A549 (cell line): Measurements from ENCODE around the gene SNRNP40. TPM values are rescaled to one million over a fixed set of nuclear protein-coding genes. Genes with fewer than 3 reads are reported as not detected.
"Not testable (repeated sequence)": the region's sequence is repeated elsewhere in the genome, so short reads cannot be mapped to it uniquely, and the experiment has no call there.

Source experiments
- ATAC-seq, 2 experiments: fragments of 200-7000 bp in 1 of 2; fragments of >200 bp in 1 of 2; cut with Nextera tagmentation in 1 of 2; cut with Tn5 transposase in 1 of 2; 3 replicates each; pipeline versions ENCODE4 v1.8.0 to v1.9.1; 2018 to 2020; ENCODE audit warnings: mild to moderate bottlenecking in 1 of 2, moderate library complexity in 1 of 2
- CTCF ChIA-PET: fragments of 300-600 bp; sonication (Branson Sonifier 250); formaldehyde crosslinking; extraction: SDS; loops from one replicate; lab custom pipeline; 2021; ENCODE audit warnings: antibody characterized with exemption, inconsistent platforms; lab: Yijun Ruan, JAX
- POLR2A ChIA-PET: fragments of 350-600 bp; formaldehyde crosslinking; extraction: SDS; loops from one replicate; lab custom pipeline; 2021; ENCODE audit warnings: antibody characterized with exemption, inconsistent platforms; lab: Yijun Ruan, JAX
- DNase-seq, 2 experiments: peaks; one replicate each; pipeline versions ENCODE4 v3.0.0 to v3.0.0-alpha.2; 2011 to 2016; ENCODE audit warnings: low read depth in 1 of 2, low spot score in 1 of 2
- FAIRE-seq: peaks from 2 replicates; lab custom pipeline; 2011; peaks lifted over from hg19 to GRCh38; lab: Jason Lieb, UNC
- H3K27ac ChIP-seq, 2 experiments: fragments of >200 bp; sonication (Bioruptor Twin); formaldehyde crosslinking; 3 replicates each; pipeline ENCODE4 v1.5.1; 2016 to 2017
- H3K4me1 ChIP-seq: fragments of >200 bp; sonication (Bioruptor Twin); formaldehyde crosslinking; 3 replicates; pipeline ENCODE4 v1.6.1; 2016
- H3K4me2 ChIP-seq: fragments of >200 bp; sonication (Bioruptor Twin); formaldehyde crosslinking; 3 replicates; pipeline ENCODE4 v1.6.1; 2016
- H3K4me3 ChIP-seq: fragments of >200 bp; sonication (Bioruptor Twin); formaldehyde crosslinking; 3 replicates; pipeline ENCODE4 v1.5.1; 2016
- H3K9me3 ChIP-seq: fragments of >200 bp; sonication (Bioruptor Twin); formaldehyde crosslinking; 3 replicates; pipeline ENCODE4 v1.6.1; 2016
- EHMT2 ChIP-seq: fragments of 200-600 bp; sonication (generic); IDR thresholded peaks from 2 replicates; pipeline ENCODE4 v1.6.1; 2016; ENCODE audit warnings: antibody characterized with exemption, low read depth, mild to moderate bottlenecking, moderate library complexity
- EP300 ChIP-seq, 2 experiments: fragments of >200 bp; sonication (Bioruptor Twin); formaldehyde crosslinking; IDR thresholded peaks; 2 replicates in 1 of 2; 3 replicates in 1 of 2; pipeline ENCODE4 v1.6.1; 2016 to 2017
- FOSB ChIP-seq: fragments of 250-450 bp; sonication (Bioruptor Pico); IDR thresholded peaks from 2 replicates; pipeline ENCODE4 v1.5.0; 2020; ENCODE audit warnings: mild to moderate bottlenecking, moderate library complexity
- HES2 ChIP-seq: fragments of >200 bp; sonication (Bioruptor Twin); formaldehyde crosslinking; IDR thresholded peaks from 2 replicates; pipeline ENCODE4 v1.6.1; 2016
- HOXB13 ChIP-seq: fragments of 250-450 bp; sonication (Bioruptor Pico); IDR thresholded peaks from 2 replicates; pipeline ENCODE4 v1.5.0; 2020; ENCODE audit warnings: low read depth, mild to moderate bottlenecking, moderate library complexity
- JUNB ChIP-seq: fragments of >200 bp; sonication (Bioruptor Twin); formaldehyde crosslinking; IDR thresholded peaks from 2 replicates; pipeline ENCODE4 v1.6.1; 2016
- KDM1A ChIP-seq: fragments of 200-600 bp; sonication (generic); IDR thresholded peaks from 2 replicates; pipeline ENCODE4 v1.6.1; 2016; ENCODE audit warnings: low read depth, mild to moderate bottlenecking
- KDM5A ChIP-seq: fragments of 200-600 bp; sonication (generic); IDR thresholded peaks from 2 replicates; pipeline ENCODE4 v1.6.1; 2016; ENCODE audit warnings: antibody characterized with exemption, mild to moderate bottlenecking
- MYC ChIP-seq: IDR thresholded peaks from 2 replicates; pipeline ENCODE4 v1.6.1; 2012; ENCODE audit warnings: mild to moderate bottlenecking, inconsistent platforms, low read length, improper control_type of control experiment, borderline replicate concordance
- NFE2L2 ChIP-seq: fragments of 150-350 bp; conservative IDR thresholded peaks from 2 replicates; pipeline ENCODE4 v1.6.1; 2014; ENCODE audit warnings: low read length
- NPAS2 ChIP-seq: fragments of 250-450 bp; sonication (Bioruptor Pico); IDR thresholded peaks from 2 replicates; pipeline ENCODE4 v1.8.0; 2022; ENCODE audit warnings: mild to moderate bottlenecking, moderate library complexity, borderline replicate concordance
- PBX3 ChIP-seq: IDR thresholded peaks from 2 replicates; pipeline ENCODE4 v1.6.1; 2012
- POLR2A ChIP-seq: IDR thresholded peaks from 2 replicates; pipeline ENCODE4 v1.6.1; 2012; ENCODE audit warnings: mild to moderate bottlenecking, low read length
- RAD21 ChIP-seq, 2 experiments: fragments of >200 bp in 1 of 2; sonication (Bioruptor Twin) in 1 of 2; formaldehyde crosslinking in 1 of 2; IDR thresholded peaks in 1 of 2; conservative IDR thresholded peaks in 1 of 2; 2 replicates in 1 of 2; 3 replicates in 1 of 2; pipeline ENCODE4 v1.6.1; 2012 to 2018; ENCODE audit warnings: inconsistent platforms in 1 of 2
- SMC3 ChIP-seq: fragments of >200 bp; sonication (Bioruptor Twin); formaldehyde crosslinking; IDR thresholded peaks from 3 replicates; pipeline ENCODE4 v1.6.1; 2018; ENCODE audit warnings: inconsistent platforms
- TP53 ChIP-seq: fragments of 250-450 bp; sonication (Bioruptor Pico); IDR thresholded peaks from 2 replicates; pipeline ENCODE4 v1.5.0; 2021; ENCODE audit warnings: mild to moderate bottlenecking, moderate library complexity
- ZSCAN20 ChIP-seq: fragments of 250-450 bp; sonication (Bioruptor Pico); IDR thresholded peaks from 2 replicates; pipeline ENCODE4 v1.8.0; 2022; ENCODE audit warnings: mild to moderate bottlenecking, moderate library complexity
- WGBS: methylation state at CpG from one replicate; pipeline ENCODE4 v1.1.6; 2017; ENCODE audit errors: missing lambda C conversion rate; 5-methylcytosine and 5-hydroxymethylcytosine counted together
- polyA plus RNA-seq, 4 experiments: library from polyadenylated mRNA; depleted of rRNA in 3 of 4; stranded (reverse); fragments of >200 nt; fragmentation: RNase III in 1 of 4; extraction: RNeasy Plus Mini Kit Qiagen cat#74134 plus additional on column Dnase treatment in 1 of 4; gene quantifications; 2 replicates in 3 of 4; 3 replicates in 1 of 4; pipeline ENCODE4 v1.2.3, GENCODE V29; 2011 to 2017
- TF ChIP-seq, protein P1 (sequence below): fragments of 200-600 bp; sonication (generic); IDR thresholded peaks from 2 replicates; pipeline ENCODE4 v1.6.1; 2016; ENCODE audit warnings: antibody characterized with exemption, mild to moderate bottlenecking, moderate library complexity
- TF ChIP-seq, protein P2 (sequence below): IDR thresholded peaks from 2 replicates; pipeline ENCODE4 v1.6.1; 2012
- TF ChIP-seq, protein P3 (sequence below): fragments of 250-450 bp; sonication (Bioruptor Pico); IDR thresholded peaks from 2 replicates; pipeline ENCODE4 v1.5.0; 2021; ENCODE audit warnings: mild to moderate bottlenecking, moderate library complexity, borderline replicate concordance
- TF ChIP-seq, protein P4 (sequence below): fragments of >200 bp; sonication (Bioruptor Twin); formaldehyde crosslinking; IDR thresholded peaks from 3 replicates; pipeline ENCODE4 v1.5.1; 2016
- TF ChIP-seq, protein P5 (sequence below): fragments of 150-350 bp; IDR thresholded peaks from 2 replicates; pipeline ENCODE4 v1.6.1; 2014; ENCODE audit warnings: low read depth, mild to moderate bottlenecking, low read length

SNRNP40 gene
- polyA plus RNA-seq, 2 of the 4 experiments (the other 2 are of a cell fraction), result 47.4 to 72.5 TPM

- Histone ChIP-seq H3K4me3 (no peak overlapping the region), H3K4me1 (no peaks in the 10 kb centered on the region), H3K9me3 (no peaks in the 10 kb centered on the region), H3K27ac (no peak overlapping the region), H3K4me2 (no peak overlapping the region)
- no peak for DNase-seq
- FAIRE-seq, result no peak
- POLR2A ChIA-PET, result no interaction called here
- whole genome bisulfite sequencing, result 93% methylated on average over 1 of the region's 1 CpG
- CTCF ChIA-PET, result interaction anchor here (1.5 kb wide), 1 partner anchor 81 kb away, joined by 3 read pairs; no protein-coding TSS in a partner anchor
- ATAC-seq, result no peak
- TF ChIP-seq TP53 (CRISPR knock-in tag) (no peak), POLR2A (no peak), MYC (no peak), HES2 (no peak), RAD21 (conservative IDR thresholded peaks at IDR 0.05 in 1 of 2, IDR thresholded peaks at IDR 0.05 in 1 of 2) (no peak), EHMT2 (no peak), SMC3 (no peak), JUNB (no peak), KDM5A (no peak)
- TF ChIP-seq, protein P1, sequence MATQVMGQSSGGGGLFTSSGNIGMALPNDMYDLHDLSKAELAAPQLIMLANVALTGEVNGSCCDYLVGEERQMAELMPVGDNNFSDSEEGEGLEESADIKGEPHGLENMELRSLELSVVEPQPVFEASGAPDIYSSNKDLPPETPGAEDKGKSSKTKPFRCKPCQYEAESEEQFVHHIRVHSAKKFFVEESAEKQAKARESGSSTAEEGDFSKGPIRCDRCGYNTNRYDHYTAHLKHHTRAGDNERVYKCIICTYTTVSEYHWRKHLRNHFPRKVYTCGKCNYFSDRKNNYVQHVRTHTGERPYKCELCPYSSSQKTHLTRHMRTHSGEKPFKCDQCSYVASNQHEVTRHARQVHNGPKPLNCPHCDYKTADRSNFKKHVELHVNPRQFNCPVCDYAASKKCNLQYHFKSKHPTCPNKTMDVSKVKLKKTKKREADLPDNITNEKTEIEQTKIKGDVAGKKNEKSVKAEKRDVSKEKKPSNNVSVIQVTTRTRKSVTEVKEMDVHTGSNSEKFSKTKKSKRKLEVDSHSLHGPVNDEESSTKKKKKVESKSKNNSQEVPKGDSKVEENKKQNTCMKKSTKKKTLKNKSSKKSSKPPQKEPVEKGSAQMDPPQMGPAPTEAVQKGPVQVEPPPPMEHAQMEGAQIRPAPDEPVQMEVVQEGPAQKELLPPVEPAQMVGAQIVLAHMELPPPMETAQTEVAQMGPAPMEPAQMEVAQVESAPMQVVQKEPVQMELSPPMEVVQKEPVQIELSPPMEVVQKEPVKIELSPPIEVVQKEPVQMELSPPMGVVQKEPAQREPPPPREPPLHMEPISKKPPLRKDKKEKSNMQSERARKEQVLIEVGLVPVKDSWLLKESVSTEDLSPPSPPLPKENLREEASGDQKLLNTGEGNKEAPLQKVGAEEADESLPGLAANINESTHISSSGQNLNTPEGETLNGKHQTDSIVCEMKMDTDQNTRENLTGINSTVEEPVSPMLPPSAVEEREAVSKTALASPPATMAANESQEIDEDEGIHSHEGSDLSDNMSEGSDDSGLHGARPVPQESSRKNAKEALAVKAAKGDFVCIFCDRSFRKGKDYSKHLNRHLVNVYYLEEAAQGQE, result no peak
- TF ChIP-seq, protein P2, sequence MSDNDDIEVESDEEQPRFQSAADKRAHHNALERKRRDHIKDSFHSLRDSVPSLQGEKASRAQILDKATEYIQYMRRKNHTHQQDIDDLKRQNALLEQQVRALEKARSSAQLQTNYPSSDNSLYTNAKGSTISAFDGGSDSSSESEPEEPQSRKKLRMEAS, result no peak
- TF ChIP-seq, protein P3, sequence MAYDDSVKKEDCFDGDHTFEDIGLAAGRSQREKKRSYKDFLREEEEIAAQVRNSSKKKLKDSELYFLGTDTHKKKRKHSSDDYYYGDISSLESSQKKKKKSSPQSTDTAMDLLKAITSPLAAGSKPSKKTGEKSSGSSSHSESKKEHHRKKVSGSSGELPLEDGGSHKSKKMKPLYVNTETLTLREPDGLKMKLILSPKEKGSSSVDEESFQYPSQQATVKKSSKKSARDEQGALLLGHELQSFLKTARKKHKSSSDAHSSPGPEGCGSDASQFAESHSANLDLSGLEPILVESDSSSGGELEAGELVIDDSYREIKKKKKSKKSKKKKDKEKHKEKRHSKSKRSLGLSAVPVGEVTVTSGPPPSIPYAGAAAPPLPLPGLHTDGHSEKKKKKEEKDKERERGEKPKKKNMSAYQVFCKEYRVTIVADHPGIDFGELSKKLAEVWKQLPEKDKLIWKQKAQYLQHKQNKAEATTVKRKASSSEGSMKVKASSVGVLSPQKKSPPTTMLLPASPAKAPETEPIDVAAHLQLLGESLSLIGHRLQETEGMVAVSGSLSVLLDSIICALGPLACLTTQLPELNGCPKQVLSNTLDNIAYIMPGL (CRISPR knock-in tag), result no peak
These were observed 31.7 kb downstream of the SNRNP40 start for GRCh38 chr1:31264790-31265386.

DNA sequence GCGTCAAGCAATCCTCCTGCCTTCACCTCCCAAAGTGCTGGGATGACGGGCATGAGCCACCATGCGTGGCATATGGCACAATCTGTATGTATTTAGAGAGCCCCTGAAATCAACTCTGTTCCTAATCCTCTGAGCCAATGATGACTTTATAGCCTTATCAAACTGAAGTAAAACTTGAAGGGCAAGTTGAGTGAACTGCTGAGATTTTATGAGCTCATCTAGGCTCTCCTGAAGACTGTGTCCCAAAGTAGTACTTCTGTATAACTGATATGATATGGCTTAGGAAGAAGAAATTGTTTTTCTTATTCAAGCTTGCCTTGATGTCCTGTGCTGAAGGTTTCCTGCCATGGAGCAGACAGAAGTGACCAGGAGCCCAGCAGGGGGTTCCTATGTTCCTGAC lies 33.2 kb downstream of the SNRNP40 start:
- WGBS, result 96% methylated on average over 3 of the region's 3 CpGs
- no peak overlapping the region for H3K27ac ChIP-seq
- TF ChIP-seq, protein P4, sequence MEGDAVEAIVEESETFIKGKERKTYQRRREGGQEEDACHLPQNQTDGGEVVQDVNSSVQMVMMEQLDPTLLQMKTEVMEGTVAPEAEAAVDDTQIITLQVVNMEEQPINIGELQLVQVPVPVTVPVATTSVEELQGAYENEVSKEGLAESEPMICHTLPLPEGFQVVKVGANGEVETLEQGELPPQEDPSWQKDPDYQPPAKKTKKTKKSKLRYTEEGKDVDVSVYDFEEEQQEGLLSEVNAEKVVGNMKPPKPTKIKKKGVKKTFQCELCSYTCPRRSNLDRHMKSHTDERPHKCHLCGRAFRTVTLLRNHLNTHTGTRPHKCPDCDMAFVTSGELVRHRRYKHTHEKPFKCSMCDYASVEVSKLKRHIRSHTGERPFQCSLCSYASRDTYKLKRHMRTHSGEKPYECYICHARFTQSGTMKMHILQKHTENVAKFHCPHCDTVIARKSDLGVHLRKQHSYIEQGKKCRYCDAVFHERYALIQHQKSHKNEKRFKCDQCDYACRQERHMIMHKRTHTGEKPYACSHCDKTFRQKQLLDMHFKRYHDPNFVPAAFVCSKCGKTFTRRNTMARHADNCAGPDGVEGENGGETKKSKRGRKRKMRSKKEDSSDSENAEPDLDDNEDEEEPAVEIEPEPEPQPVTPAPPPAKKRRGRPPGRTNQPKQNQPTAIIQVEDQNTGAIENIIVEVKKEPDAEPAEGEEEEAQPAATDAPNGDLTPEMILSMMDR, result no peak
- TF ChIP-seq KDM1A (no peak), FOSB (CRISPR knock-in tag) (no peak), PBX3 (no peak), HOXB13 (no peak), ZSCAN20 (CRISPR knock-in tag) (no peak), NPAS2 (CRISPR knock-in tag) (no peak), EP300 (IDR thresholded peaks at IDR 0.05) (no peak), NFE2L2 (no peak)
- TF ChIP-seq, protein P5, sequence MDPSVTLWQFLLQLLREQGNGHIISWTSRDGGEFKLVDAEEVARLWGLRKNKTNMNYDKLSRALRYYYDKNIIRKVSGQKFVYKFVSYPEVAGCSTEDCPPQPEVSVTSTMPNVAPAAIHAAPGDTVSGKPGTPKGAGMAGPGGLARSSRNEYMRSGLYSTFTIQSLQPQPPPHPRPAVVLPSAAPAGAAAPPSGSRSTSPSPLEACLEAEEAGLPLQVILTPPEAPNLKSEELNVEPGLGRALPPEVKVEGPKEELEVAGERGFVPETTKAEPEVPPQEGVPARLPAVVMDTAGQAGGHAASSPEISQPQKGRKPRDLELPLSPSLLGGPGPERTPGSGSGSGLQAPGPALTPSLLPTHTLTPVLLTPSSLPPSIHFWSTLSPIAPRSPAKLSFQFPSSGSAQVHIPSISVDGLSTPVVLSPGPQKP, result no peak
- FAIRE-seq, result no peak
- no peak overlapping the region for H3K4me2 ChIP-seq
- no peak for DNase-seq
- no peak overlapping the region for H3K4me3 ChIP-seq
- CTCF ChIA-PET, result interaction anchor here (1.1 to 1.5 kb wide), 3 partner anchors 79 to 286 kb away, joined by 3 to 5 read pairs (median 3); no protein-coding TSS in a partner anchor
- POLR2A ChIA-PET, result interaction anchor here (0.6 kb wide), 1 partner anchor 19 kb away, joined by 5 read pairs; no protein-coding TSS in a partner anchor
- H3K9me3 ChIP-seq, result no peaks in the 10 kb centered on the region
- no peak for ATAC-seq
- no peaks in the 10 kb centered on the region for H3K4me1 ChIP-seq

DNA sequence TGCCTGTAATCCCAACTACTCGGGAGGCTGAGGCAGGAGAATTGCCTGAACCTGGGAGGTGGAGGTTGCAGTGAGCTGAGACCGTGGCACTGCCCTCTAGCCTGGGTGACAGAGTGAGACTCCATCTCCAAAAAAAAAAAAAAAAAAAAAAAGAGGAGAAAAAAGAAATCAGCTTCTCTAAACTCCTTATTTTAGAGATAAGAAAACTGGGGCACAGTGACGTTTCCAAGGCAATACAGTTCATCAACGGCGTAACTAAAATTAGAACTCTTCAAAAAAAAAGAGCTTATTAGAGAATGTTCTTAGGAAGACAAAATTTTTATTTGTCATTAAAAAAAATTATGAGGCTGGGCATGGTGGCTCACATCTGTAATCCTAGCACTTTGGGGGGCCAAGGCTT lies 34.2 kb downstream of the SNRNP40 start:
- FAIRE-seq, ATAC-seq, DNase-seq, H3K4me3 ChIP-seq, H3K9me3 ChIP-seq, H3K4me1 ChIP-seq, H3K4me2 ChIP-seq, H3K27ac ChIP-seq, POLR2A ChIA-PET: not testable (repeated sequence)
- CTCF ChIA-PET, result interaction anchor here (0.5 to 1.1 kb wide), 5 partner anchors 9 to 259 kb away, joined by 3 read pairs; no protein-coding TSS in a partner anchor
- 91% methylated on average over 3 of the region's 5 CpGs for WGBS
